GM18873 (cell line): ENCODE results near the gene MFF.

ENCODE experiments used
- ATAC-seq: cut with Tn5 transposase; IDR thresholded peaks from one replicate; pipeline ENCODE4 v1.9.1; 2021; ENCODE audit warnings: mild to moderate bottlenecking, moderate library complexity, moderate number of reproducible peaks; ENCODE audit not compliant: unreplicated experiment, low FRiP score

MFF gene, protein sequence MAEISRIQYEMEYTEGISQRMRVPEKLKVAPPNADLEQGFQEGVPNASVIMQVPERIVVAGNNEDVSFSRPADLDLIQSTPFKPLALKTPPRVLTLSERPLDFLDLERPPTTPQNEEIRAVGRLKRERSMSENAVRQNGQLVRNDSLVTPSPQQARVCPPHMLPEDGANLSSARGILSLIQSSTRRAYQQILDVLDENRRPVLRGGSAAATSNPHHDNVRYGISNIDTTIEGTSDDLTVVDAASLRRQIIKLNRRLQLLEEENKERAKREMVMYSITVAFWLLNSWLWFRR

DNA sequence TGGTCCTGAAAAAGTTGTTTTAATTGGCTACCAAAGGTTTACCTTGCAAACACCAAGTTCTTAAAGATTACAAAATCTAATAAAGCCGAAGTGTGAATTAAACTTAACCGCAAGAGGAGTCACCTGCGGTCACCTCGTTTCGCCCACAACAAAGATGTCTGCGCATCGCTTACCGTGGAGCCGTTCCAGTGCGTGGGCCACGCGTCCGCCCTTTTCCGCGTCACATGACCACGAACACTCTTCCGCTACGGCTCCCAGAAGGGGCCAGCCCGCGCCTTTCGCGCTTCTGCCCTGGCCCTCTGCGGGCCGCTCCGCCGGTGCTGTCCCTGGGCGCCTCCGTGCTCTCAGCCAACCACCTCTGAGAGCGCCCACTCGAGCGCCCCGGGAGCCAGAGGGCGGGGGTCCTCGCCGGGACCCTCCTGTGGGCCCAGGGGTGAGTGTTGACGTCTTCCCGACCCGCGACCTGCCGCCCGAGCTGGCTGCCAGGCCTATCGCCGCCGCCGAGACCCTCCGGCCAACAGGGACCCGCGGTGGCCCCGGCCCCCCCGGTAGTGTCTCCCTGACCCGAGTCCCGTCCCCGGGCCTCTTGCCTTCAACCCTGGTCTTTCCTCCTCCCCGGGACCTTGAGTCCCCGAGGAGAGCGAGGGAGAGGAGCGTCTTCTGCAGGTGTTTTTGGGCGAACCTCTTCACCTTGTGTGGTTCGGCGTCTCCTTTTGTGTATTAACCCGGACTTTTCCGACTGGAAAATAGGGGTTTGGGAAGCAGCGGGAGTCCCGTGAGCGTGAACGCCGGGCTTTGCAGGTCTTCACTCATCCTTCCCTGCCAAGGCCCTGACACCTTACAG, at the start of gene MFF:
Gene MFF (plus strand): TSS at position 257 of the 844 bp plus-strand sequence. CDS start 5,415 bp downstream, outside the sequence.
- peak; percentile 98 for ATAC-seq

DNA sequence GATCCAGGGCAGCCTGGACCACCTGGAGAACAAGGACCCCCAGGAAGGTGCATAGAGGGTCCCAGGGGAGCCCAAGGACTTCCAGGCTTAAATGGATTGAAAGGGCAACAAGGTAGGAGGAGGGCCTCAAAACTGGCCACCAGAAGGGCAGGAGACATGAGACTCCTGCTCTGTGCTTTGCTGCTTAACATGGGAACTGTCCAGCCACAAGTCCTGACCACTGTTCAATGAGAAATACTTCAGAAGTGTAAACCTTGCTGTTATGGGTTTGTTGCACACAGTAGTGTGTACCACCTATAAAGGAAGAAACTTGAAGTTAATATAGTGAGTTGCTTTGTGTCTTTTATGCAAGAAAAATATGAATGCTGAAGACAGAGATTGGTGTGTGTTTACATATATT, 44.2 kb upstream of the MFF start:
- no peak for ATAC-seq

DNA sequence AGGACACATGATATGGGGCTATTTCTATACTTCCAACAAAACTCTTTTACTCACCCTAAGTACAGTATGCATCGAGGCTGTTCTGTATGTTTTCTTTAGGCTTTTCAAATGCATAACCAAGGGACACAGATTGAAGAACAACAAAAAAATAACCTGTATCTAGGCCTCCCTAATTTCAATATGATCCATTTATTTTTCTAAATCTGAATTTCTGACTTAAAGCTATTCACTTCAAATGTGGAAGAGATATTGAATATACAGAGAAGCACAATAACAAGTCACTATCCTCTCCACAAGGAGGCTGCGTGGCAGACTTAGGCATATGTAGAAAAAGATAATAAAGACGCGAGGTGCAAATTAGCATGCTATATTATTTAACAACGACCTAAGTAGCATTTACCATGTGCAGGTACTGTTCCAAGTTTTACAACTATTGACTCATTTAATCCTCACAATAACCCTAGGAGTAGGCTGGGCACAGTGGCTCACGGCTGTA, 39.3 kb upstream of the MFF start:
- ATAC-seq: no peak

DNA sequence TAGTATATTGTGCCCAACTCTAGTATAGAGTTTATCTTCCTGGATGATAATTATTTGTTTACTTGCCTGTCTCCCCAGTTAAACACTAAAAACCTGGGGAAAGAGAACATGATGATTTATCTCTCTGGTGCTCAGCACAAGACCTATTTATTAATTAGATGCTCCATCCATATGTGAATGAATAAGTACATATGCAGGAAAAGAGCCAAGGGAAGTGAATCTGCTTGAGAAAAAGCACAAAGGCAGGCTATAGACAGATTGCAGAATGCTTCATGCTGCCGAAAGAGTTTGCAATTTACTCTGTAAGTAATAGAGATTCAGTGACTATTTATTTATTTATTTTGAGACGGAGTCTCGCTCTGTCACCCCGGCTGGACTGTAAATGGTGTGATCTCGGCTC, 37.3 kb upstream of the MFF start:
- ATAC-seq: no peak

DNA sequence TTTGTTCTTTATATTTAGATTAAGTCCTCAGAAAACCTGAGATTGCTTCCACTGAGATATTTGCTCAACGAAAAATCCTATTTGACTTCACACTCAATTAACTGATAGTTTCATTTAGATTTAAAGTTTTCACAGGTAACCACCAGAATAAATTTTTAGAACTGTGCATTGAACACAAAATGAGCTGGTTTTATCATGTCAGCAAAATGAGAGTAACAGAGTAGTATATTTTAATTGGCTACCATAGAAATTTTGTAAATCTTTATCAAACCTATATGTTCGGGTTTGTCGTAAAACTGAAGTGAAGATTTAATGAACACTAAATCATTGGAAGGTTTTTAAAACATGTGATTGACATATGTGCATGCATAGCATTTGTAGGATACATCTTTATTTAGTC, 32.7 kb upstream of the MFF start:
- ATAC-seq: no peak

DNA sequence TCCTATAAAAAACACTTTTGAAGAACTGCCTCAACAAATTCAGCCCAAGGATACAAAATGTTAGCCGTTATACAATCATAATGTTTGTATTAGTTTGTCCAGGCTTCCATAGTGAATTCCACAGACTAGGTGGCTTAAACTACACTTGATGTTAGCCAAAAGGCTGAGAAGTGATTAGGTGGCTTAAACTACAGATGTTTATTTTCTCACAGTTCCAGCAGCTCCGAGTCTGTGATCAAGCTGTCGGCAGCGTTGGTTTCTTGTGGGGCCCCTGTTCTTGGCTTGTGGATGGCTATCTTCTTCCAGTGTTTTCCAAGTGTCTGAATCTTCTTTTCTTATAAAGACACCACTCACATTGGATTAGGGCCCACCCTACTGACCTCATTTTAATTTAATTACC, 31.5 kb upstream of the MFF start:
- ATAC-seq: no peak

DNA sequence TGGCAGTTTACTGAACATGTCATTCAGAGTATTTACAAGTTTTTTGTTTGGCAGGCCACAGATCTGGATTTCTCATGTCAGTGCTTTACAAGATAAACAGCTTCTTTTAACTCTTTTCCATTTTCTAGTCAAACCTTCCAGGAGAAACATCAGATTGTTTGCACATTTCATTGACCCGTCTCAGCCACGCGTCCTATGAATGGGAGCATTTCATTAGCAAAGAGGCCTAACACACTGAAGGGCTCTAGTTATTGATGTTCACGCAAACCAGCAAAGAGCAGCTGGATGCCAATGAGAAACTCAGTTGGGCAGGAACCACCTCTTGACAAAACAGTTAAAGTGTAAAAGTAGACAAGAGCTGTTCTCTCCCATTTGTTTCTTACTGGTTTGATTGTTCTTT, 29.2 kb upstream of the MFF start:
- ATAC-seq: no peak

DNA sequence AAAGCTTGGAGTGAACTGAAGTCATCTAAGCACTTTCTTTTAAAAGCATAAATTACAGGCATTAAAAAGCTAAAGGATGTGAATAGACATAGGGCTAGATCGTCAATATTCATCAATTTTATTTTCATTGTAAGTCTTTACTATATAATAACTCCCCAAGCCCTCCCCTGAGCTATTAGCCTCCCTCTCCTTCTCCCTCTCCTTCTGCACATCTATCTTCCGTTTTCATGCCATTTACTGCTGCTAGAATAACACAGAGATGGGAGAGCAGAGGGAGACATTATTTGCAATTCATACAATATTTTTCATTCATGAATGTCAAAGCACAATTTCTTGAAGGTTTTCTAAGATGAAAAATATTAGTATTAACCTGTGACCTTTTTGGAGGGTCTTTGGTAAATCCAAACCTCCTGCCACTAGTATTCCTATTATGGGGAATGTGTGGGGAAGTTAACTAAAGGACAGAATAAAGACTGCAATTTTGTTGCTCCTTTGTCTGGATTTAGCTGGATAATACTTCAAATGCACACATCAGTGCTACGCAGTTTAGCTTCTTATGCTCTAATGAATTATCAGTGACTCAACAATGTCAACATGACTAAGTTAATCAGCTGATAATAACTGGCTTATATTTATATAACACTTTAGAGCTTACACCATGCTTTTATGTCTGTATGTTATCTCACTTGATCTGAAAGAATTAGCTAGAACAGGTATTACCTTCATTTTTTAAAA, 28.2 kb upstream of the MFF start:
- no peak for ATAC-seq

DNA sequence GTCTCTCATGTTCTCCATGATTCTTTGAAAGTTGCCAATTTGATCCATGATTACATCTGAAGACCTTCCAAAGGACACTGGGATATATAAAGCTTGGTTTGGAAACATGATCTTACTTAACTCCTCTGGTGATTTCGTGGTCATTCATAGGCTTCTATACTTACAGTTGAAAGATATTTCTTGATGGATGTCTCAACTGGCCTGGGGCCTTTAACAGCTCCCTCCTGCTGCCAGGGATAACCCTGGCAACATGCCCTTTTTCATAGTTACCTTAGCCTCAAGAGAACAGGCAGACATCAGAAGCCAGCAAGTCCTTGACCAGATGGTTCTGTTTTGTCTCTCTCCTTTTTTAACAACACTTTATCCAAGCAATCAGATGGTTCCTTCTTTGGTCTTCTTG, 23.5 kb upstream of the MFF start:
- ATAC-seq: no peak

DNA sequence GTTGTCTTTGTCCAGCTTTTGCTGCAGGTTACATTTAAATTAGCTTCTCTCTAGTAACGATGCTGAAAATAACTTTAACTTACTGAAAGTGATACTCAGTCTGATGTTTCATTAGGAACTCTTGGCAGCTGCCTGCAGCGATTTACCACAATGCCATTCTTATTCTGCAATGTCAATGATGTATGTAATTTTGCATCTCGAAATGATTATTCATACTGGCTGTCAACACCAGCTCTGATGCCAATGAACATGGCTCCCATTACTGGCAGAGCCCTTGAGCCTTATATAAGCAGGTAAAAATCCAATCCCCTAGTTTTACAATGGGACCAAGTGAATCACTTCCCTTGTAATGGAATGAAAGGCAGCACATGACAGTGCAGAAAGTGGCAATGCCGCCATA, 16.3 kb upstream of the MFF start:
- ATAC-seq: peak; percentile 89

DNA sequence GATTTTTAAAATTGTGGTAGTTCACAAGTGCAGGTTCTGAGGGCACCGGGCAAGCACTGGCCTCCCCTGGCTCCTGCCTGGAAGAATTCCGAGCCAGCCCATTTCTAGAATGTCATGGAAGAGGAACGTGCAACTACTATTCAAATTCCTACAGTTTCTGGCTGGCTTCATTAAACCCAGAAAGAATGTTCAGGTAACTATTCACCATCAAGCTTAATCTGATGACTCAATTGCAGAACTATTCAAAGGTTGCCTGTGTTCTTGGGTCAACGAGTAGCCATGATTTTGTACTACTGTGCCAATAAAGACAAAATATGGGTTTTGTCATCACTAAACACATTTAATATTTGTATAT, 14.3 kb upstream of the MFF start:
- no peak for ATAC-seq

DNA sequence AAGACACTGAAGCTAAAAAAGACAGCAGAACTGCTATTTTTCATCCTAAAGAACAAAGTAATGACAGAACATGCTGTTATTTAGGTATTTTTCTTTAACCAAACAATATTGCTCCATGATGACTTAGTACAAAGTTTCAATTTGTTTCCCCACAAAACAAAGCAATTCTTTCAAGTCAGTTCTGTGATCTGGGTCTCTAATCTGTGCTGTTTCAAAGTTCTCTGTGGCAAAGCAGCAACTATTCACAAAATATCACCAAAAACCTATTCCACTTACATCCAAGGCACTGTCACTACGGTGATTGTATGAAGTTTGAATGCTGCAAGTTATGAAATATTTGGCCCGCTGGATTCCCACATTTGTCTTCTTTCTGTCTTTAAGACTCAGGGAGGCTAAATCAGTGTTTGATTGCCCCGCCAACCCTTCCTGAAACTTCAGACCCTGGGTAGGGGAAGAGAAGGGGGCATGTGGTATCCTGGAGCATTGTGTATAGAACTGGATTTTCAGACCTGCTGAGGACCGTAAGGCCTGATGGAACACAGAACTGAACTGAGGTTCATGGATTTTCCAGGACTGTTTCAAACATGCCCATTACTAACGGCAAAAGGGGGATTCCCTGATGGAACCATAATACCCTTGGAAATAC, 13.1 kb upstream of the MFF start:
- no peak for ATAC-seq

DNA sequence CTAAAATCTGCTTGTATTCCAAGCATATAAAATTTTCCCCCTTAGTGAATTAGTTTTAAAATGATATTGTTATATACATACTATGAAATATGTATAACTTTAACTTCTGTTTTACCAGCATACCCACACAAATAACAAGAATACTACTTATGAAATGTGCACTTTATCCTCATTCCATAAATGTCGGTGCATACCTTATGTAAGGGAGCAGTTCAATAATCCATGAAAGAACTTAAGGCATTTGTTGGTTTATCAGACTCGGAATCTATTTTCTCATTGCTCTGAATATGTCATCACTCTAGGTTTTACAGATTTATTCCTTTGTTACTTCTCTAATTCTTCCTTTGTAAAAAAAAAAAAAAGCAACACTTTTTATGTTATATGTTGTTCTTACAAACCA, 12.5 kb upstream of the MFF start:
- no peak for ATAC-seq

DNA sequence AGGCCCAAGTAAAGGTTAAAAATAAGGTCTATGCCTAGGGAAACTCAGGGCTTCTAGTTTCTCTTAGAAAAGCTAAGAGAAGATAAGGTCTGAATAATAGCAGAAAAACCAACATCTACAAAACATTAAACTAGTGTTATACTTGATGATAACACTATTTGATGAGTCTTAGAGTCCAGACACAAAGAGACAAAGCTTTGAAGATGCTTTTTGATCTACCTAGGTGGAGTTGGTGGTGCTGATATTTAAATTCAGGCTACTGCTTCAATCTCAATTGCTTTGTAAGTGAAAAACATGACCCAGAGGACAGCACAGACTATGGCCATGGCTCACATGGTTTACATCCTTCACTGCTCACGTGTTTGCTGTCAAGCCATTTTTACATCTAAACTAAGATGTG, 11.7 kb upstream of the MFF start:
- no peak for ATAC-seq

DNA sequence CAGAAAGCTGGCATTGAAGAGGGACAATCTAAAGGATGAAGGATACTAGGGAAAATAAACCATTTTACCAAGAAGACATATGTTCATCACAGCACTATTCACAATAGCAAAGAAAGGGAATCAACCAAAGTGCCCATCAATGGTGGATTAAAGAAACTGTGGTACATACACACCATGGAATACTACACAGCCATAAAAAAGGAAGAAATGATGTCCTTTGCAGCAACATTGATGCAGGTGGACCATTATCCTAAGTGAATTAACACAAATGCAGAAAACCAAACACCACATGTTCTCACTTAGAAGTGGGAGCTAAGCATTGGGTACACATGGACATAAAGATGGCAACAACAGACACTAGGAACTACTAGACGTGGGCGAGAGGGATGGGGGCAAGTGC, 7.2 kb upstream of the MFF start:
- no peak for ATAC-seq

DNA sequence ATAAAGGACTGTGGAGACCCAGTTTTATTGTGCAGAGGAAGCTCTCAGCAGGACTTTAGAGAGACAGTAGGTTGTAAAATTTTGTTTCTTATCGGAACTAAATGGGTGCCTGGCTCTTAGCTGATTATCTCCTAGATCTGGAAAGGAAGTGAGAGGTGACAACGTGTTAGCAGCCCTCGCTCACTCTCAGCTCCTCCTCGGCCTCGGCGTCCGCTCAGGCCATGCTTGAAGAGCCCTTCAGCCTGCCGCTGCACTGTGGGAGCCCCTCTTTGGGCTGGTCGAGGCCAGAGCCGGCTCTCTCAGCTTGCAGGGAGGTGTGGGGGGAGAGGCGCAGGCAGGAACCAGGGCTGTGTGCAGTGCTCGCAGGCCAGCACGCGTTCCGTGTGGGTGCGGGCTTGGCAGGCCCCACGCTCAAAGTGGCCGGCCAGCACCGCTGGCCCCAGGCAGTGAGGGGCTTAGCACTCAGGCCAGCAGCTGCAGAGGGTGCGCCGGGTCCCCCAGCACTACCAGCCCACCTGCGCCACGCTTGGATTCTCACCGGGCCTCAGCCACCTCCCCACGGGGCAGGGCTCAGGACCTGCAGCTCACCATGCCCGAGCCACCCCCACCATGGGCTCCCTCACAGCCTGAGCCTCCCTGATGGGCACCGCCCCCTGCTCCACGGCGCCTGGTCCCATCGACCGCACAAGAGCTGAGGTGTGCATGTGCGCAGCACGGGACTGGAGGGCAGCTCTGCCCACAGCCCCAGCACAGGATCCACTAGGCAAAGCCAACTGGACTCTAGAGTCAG, 4.6 kb upstream of the MFF start:
- no peak for ATAC-seq

DNA sequence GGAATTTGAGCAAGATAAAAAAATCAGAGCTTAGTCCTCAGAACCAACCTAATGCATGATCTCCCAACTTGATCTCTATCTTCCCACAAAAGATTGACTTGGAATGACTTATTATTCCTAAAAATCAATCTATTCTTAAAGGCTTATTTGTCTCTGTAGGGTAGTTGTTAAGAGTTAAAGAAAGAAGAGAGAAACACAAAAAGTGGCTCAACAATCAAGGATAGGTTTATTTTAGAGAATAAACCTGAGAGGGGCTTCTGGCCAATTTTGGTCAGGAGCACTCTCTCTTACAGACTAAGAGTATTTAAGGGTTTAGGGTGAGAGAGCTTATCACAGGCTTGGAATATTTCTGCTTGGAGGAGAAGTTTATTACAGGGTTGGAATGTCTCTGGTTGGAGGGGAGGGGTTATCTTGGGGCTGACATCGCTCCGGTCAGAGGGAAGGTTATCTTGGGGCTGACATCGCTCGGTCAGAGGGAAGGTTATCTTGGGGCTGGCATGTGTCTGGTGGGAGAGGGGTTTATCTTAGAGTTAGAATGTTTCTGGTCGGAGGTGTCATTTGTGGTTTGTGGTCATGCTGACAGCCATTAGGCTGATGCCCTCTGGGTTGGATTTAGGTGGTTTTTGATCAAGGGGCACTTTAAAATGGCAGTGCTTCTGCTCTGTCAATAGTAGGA, 2.4 kb upstream of the MFF start:
- no peak for ATAC-seq

DNA sequence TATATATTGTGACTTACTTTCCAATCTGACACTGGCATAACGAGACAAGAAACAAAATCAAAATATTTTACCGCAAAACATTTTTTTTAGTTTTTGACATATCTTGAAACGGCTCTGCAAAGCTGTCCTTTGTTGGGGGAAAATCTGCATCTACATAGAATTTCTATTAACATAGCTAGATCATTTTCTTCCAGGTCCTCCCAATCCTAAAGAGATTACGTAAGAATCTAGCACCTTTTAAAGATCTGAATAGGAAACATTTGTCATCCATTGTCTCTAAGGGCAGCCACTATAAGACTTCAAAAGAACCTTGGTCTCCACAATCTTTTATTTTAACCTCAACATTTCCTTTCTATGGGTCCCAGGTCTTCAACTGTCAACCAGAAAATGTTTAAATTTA, 1.2 kb upstream of the MFF start:
- ATAC-seq: no peak

DNA sequence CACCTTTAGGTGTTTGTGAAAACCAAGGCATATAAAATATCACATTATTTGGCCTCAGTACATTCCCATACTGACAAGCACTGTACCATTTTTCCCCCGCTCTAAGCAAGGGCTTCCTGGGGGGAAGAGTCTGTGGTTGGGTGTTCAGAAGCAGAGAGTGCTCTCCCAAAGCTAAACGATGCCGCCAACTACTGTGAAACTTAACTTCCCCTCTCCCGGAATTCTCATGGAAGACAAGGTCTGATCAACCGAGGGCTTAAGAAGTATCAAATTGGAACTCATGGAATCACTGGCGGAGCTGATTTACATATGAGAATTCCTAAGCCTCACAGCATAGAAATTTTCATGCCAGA, 433 bp upstream of the MFF start:
- ATAC-seq: no peak

DNA sequence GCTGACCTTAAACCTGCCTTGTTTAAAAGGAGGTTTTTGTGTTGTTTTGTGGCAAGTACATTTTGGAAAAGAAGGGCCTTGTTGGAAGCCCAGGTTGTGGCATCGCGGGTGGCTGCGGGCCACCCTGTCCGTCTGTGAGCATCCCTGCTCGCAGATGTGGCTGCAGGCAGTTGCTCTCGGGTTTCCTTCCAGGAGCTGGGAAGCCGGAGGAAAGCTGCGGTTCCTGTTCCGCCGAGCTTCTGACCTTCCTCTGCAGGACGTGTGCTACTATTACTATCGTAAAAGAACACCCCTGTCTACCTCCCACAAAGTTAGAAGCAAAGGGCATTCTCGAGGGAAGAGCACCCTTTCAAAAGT, 766 bp downstream of the MFF start:
- ATAC-seq: no peak
